Measurements from ENCODE around the gene TGFBR3.
A peak's percentile ranks its signal among the peaks of the same experiment; 100 is the strongest.

The TGFBR3 gene

DNA sequence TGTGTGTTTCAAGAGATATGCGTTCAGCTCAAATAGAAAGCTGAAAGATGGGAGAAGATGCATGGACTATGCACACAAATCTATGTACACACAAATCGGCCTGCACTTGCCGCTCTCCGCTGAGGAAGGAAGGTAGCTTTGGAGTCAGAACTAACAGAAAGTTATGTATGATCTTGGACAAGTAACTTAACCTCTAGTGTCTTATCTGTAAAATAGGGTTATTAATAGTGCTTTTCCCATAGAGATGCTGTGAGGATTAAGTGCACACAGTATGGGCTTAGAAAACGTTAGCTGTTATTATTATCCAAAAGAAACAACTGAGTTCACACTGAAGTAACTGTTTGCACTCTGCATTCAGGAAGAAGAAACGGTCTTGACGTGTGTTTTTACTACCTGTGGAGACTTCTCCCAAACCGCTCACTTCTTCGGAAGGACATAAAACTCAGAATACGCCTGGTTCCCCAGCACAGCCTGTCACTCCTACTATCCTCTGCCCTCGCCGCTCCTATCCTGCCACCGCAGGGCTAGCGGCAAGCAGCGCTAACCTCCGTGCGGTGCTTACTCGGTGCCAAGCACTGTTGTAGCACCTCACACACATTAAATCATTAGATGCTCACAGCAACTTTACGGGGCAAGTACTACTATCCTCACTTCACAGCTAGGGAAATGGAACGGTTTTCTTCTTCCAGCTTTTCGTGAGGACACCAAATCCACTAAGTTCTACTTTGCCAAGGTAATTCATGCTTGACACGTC, 1.3 kb downstream of the TGFBR3 start:
- H3K9ac ChIP-seq (ENCODE audit: low read length), result no peak overlapping the region
- TF ChIP-seq, protein P1, sequence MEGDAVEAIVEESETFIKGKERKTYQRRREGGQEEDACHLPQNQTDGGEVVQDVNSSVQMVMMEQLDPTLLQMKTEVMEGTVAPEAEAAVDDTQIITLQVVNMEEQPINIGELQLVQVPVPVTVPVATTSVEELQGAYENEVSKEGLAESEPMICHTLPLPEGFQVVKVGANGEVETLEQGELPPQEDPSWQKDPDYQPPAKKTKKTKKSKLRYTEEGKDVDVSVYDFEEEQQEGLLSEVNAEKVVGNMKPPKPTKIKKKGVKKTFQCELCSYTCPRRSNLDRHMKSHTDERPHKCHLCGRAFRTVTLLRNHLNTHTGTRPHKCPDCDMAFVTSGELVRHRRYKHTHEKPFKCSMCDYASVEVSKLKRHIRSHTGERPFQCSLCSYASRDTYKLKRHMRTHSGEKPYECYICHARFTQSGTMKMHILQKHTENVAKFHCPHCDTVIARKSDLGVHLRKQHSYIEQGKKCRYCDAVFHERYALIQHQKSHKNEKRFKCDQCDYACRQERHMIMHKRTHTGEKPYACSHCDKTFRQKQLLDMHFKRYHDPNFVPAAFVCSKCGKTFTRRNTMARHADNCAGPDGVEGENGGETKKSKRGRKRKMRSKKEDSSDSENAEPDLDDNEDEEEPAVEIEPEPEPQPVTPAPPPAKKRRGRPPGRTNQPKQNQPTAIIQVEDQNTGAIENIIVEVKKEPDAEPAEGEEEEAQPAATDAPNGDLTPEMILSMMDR (IDR thresholded peaks at IDR 0.05; ENCODE audit: insufficient read depth, low read length, poor library complexity, severe bottlenecking), result no peak
- no peak for TF ChIP-seq EZH2phosphoT487 (conservative IDR thresholded peaks at IDR 0.05; ENCODE audit: low read length)
- H3K36me3 ChIP-seq (ENCODE audit: low read length), result no peaks in the 10 kb centered on the region
- H2AFZ ChIP-seq (ENCODE audit: low read depth, low read length, severe bottlenecking), result no peak overlapping the region
- no peaks in the 10 kb centered on the region for H3K9me3 ChIP-seq (ENCODE audit: insufficient read depth, low read length)
- H3K4me2 ChIP-seq (ENCODE audit: low read depth, low read length, poor library complexity, severe bottlenecking), result no peak overlapping the region
- no peaks in the 10 kb centered on the region for H4K20me1 ChIP-seq (ENCODE audit: low read depth, low read length)
- H3K9me2 ChIP-seq (replicated peaks; ENCODE audit: insufficient read depth, low read length), result no peaks in the 10 kb centered on the region
- no peaks in the 10 kb centered on the region for H3F3A ChIP-seq (ENCODE audit: insufficient read depth)
- no peak overlapping the region for H3K27ac ChIP-seq (ENCODE audit: low read depth, low read length)
- H3K4me3 ChIP-seq (ENCODE audit: insufficient read depth, low read length, poor library complexity, severe bottlenecking), result no peak overlapping the region
- no peaks in the 10 kb centered on the region for H3K27me3 ChIP-seq (ENCODE audit: low read length)
- no peaks in the 10 kb centered on the region for H3K79me2 ChIP-seq (ENCODE audit: insufficient read depth, low read length)

DNA sequence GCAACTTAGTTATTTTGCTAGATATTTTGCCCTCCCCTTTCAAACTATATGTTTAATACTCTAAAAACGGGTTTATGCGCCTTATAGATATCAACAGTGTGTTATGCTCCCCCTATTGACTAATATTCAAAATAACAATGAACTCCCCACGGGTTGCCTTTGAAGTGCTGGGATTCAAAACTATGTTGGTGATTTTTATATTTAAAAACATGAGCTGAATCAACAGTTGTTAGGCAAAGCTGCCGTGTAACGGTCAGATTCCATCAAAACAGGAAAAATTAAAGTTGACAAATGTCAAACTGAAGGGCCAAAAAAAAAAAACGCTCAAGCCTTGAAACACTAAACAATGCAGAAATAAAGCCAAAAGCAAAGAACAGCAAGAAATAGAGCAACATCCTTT, 2.5 kb downstream of the TGFBR3 start:
- H3K27me3 ChIP-seq (ENCODE audit: low read length), result no peaks in the 10 kb centered on the region
- no peak for TF ChIP-seq EZH2phosphoT487 (conservative IDR thresholded peaks at IDR 0.05; ENCODE audit: low read length)
- TF ChIP-seq, protein P1 (IDR thresholded peaks at IDR 0.05; ENCODE audit: insufficient read depth, low read length, poor library complexity, severe bottlenecking), result peak; percentile 51
- no peaks in the 10 kb centered on the region for H4K20me1 ChIP-seq (ENCODE audit: low read depth, low read length)
- no peaks in the 10 kb centered on the region for H3K36me3 ChIP-seq (ENCODE audit: low read length)
- H3K9ac ChIP-seq (ENCODE audit: low read length), result no peak overlapping the region
- no peaks in the 10 kb centered on the region for H3K79me2 ChIP-seq (ENCODE audit: insufficient read depth, low read length)
- H3K9me3 ChIP-seq (ENCODE audit: insufficient read depth, low read length), result no peaks in the 10 kb centered on the region
- no peak overlapping the region for H2AFZ ChIP-seq (ENCODE audit: low read depth, low read length, severe bottlenecking)
- no peak overlapping the region for H3K4me3 ChIP-seq (ENCODE audit: insufficient read depth, low read length, poor library complexity, severe bottlenecking)
- no peak overlapping the region for H3K4me2 ChIP-seq (ENCODE audit: low read depth, low read length, poor library complexity, severe bottlenecking)
- H3K27ac ChIP-seq (ENCODE audit: low read depth, low read length), result no peak overlapping the region
- no peaks in the 10 kb centered on the region for H3F3A ChIP-seq (ENCODE audit: insufficient read depth)
- no peaks in the 10 kb centered on the region for H3K9me2 ChIP-seq (replicated peaks; ENCODE audit: insufficient read depth, low read length)

DNA sequence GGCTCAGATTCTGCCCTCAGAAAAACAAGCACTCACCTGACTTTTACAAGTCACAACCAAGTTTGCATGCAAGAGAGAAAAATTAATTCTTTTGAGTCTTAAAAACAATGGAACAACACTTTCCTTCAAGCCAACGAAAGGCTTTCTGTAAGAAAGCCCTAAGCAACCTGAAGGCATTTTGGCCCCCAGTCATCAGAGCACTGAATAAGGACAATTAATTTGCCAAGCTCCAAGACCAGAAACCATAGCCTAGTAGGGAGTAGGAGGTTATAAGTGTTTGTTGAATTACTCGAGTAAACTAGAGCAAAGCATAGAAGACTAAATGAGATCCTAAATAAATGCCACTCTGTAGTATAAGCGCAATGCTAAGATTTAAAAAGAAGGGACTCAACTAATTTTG, 4.7 kb downstream of the TGFBR3 start:
- Histone ChIP-seq H3K4me2 (ENCODE audit: low read depth, low read length, poor library complexity, severe bottlenecking) (no peak overlapping the region), H3K4me3 (ENCODE audit: insufficient read depth, low read length, poor library complexity, severe bottlenecking) (no peak overlapping the region), H3K9ac (ENCODE audit: low read length) (no peak overlapping the region), H2AFZ (ENCODE audit: low read depth, low read length, severe bottlenecking) (no peak overlapping the region), H3K36me3 (ENCODE audit: low read length) (no peaks in the 10 kb centered on the region), H3F3A (ENCODE audit: insufficient read depth) (no peaks in the 10 kb centered on the region), H3K27me3 (ENCODE audit: low read length) (no peaks in the 10 kb centered on the region), H3K27ac (ENCODE audit: low read depth, low read length) (no peak overlapping the region), H3K9me3 (ENCODE audit: insufficient read depth, low read length) (no peaks in the 10 kb centered on the region), H3K9me2 (replicated peaks; ENCODE audit: insufficient read depth, low read length) (no peaks in the 10 kb centered on the region), H4K20me1 (ENCODE audit: low read depth, low read length) (no peaks in the 10 kb centered on the region), H3K79me2 (ENCODE audit: insufficient read depth, low read length) (no peaks in the 10 kb centered on the region)
- TF ChIP-seq, protein P1 (IDR thresholded peaks at IDR 0.05; ENCODE audit: insufficient read depth, low read length, poor library complexity, severe bottlenecking), result no peak
- TF ChIP-seq EZH2phosphoT487 (conservative IDR thresholded peaks at IDR 0.05; ENCODE audit: low read length), result no peak
